Heart left ventricle (tissue), 13 donors: ENCODE data around the gene PCDH15.

Experiments used
- CTCF ChIP-seq, 12 donors: fragments of 200-600 bp; sonication (generic) in 4 of 12; IDR thresholded peaks; one replicate each; pipeline versions ENCODE4 v1.5.0 to v1.8.0; 2018 to 2022; ENCODE audit warnings: antibody characterized with exemption in 12 of 12, mild to moderate bottlenecking in 5 of 12
- POLR2A ChIP-seq, 2 donors: fragments of 450-650 bp; IDR thresholded peaks; one replicate each; pipeline ENCODE4 v1.6.1; 2017; ENCODE audit warnings: antibody characterized with exemption in 2 of 2, mild to moderate bottlenecking in 2 of 2, moderate library complexity in 2 of 2
- donor health status: ischemic (EF 13 %, LVEDD 7.1; RV severe dilation, severe dysfunction).
- donor health status: DM: no; HTN: yes; CAD: no.
- donor health status: DM: no; HTN: no; CAD: no.
- donor health status: ischemic (EF 25% LVEDD 6.9; RV normal size, moderate dysfunction).
- donor health status: ischemic (EF 25% LVEDD 5.7; RV mildly dilated, moderate dysfunction).
- donor health status: ischemic (EF 35%, LVEDD 5.7; RV mildly dilated, moderate dysfunction).
- donor health status: nonischemic (EF 11% LVEDD 7.7; RV severe dilation, severe dysfunction).
- donor health status: DM: yes; HTN: yes; CAD: no.
- donor health status: PGD.
- donor health status: ischemic (EF 29% LVEDD 5.4; RV normal size, mild dysfunction).
- donor health status: nonischemic (EF 23%, LVEDD 6.1; RV moderate dilation, normal function).

GRCh38 chr10:54137396-54137795 lies 663.6 kb downstream of the PCDH15 start:
- TF ChIP-seq CTCF (IDR thresholded peaks at IDR 0.05) (no peak), POLR2A (IDR thresholded peaks at IDR 0.05) (no peak)
